Breast epithelium (tissue), 4 donors: ENCODE data around the gene CASKIN1. TPM values are rescaled to one million over a fixed set of nuclear protein-coding genes. Genes with fewer than 3 reads are reported as not detected.

Experiments used
- DNase-seq, 2 donors: peaks; one replicate each; pipeline ENCODE4 v3.0.0-alpha.2; 2019; ENCODE audit warnings: low spot score in 2 of 2
- H3K27ac ChIP-seq, 2 donors: fragments of 200-600 bp; sonication (generic) in 1 of 2; one replicate each; pipeline ENCODE4 v1.5.1; 2016 to 2019; ENCODE audit warnings: mild to moderate bottlenecking in 1 of 2
- H3K27me3 ChIP-seq, 2 donors: fragments of 200-600 bp; sonication (generic) in 1 of 2; one replicate each; pipeline versions ENCODE4 v1.5.1 to v1.6.0; 2017 to 2019; ENCODE audit warnings: control low read depth in 1 of 2, mild to moderate bottlenecking in 1 of 2
- H3K36me3 ChIP-seq: fragments of 200-600 bp; one replicate; pipeline ENCODE4 v1.5.1; 2019
- H3K4me1 ChIP-seq, 2 donors: fragments of 200-600 bp; sonication (generic); one replicate each; pipeline ENCODE4 v1.5.1; 2016 to 2019; ENCODE audit warnings: control low read depth in 1 of 2
- H3K4me3 ChIP-seq, 3 donors: fragments of 200-600 bp; sonication (generic); 1 replicate in 2 of 3; 2 replicates in 1 of 3; pipeline ENCODE4 v1.5.1; 2016 to 2019; ENCODE audit warnings: mild to moderate bottlenecking in 3 of 3, moderate library complexity in 2 of 3
- H3K9me3 ChIP-seq, 2 donors: fragments of 200-600 bp; sonication (generic) in 1 of 2; one replicate each; pipeline ENCODE4 v1.5.1; 2016 to 2019; ENCODE audit warnings: control low read depth in 1 of 2
- CTCF ChIP-seq, 3 donors: fragments of 450-650 bp; IDR thresholded peaks; one replicate each; pipeline ENCODE4 v1.5.1; 2016 to 2017; ENCODE audit warnings: antibody characterized with exemption in 3 of 3, mild to moderate bottlenecking in 3 of 3, moderate library complexity in 3 of 3
- POLR2A ChIP-seq: fragments of 450-650 bp; IDR thresholded peaks from one replicate; pipeline ENCODE4 v1.6.1; 2016; ENCODE audit warnings: antibody characterized with exemption, mild to moderate bottlenecking, moderate library complexity
- POLR2AphosphoS5 ChIP-seq, 3 donors: sonication (generic); formaldehyde crosslinking; IDR thresholded peaks; one replicate each; pipeline ENCODE4 v1.6.1; 2017; ENCODE audit warnings: antibody characterized with exemption in 3 of 3
- intact Hi-C: fragments of 100-400 bp; cut with DNase I; formaldehyde crosslinking; loops from one replicate; pipeline ENCODE4 v1.15.1; 2023; ENCODE audit warnings: low total_unique reads
- total RNA-seq, 3 donors: library from RNA; depleted of rRNA; stranded (reverse); fragments of >200 nt; gene quantifications; one replicate each; pipeline ENCODE4 v1.1.0, GENCODE V29; 2016

CASKIN1 gene
- total RNA-seq, 3 donors from 2014 or later = 0.33 to 0.44 TPM; not detected in 1

DNA sequence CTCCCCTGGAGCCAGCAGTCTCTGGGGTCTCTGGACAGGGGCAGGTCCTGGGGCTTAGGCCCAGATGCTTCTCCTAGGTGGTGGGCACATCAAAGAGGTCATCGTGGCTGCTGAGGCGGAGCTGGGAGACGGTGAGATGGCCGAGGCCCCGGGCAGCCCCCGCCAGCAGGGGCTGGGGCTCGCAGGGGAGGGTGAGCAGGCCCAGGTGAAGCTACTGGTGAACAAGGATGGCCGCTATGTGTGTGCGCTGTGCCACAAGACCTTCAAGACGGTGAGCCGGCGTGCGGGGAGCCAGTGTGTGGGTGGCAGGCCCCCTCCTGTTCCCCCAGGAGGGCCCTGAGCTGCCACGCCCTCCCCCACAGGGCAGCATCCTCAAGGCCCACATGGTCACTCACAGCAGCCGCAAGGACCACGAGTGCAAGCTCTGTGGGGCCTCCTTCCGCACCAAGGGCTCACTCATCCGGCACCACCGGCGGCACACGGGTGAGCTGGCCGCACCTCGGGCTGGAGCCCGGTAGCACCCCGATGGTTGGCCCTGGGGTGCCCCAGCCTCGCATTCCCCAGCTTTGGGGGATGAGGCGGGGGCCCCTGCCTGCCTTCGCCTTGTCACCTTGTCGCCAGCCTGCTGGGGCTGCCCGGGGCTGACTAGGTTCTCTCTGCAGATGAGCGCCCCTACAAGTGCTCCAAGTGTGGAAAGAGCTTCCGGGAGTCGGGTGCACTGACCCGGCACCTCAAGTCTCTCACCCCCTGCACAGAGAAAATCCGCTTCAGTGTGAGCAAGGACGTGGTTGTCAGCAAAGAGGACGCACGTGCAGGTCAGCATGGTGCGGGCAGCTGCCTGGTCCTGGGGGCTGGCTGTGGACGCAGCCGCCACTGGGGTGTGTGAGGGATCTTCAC lies 35.9 kb upstream of the CASKIN1 start:
- no peak overlapping the region for H3K27ac ChIP-seq
- no peaks in the 10 kb centered on the region for H3K9me3 ChIP-seq
- intact Hi-C loops = no loop called here
- peaks cover 24% of the 10 kb centered on the region for H3K36me3 ChIP-seq
- H3K4me3 ChIP-seq = no peak overlapping the region
- no peak for DNase-seq
- H3K27me3 ChIP-seq = no peaks in the 10 kb centered on the region
- peaks cover 6 to 14% of the 10 kb centered on the region in 2 donors for H3K4me1 ChIP-seq
- no peak for TF ChIP-seq POLR2A
- TF ChIP-seq POLR2AphosphoS5 (IDR thresholded peaks at IDR 0.05) = no peak
- TF ChIP-seq CTCF (IDR thresholded peaks at IDR 0.05) = no peak

DNA sequence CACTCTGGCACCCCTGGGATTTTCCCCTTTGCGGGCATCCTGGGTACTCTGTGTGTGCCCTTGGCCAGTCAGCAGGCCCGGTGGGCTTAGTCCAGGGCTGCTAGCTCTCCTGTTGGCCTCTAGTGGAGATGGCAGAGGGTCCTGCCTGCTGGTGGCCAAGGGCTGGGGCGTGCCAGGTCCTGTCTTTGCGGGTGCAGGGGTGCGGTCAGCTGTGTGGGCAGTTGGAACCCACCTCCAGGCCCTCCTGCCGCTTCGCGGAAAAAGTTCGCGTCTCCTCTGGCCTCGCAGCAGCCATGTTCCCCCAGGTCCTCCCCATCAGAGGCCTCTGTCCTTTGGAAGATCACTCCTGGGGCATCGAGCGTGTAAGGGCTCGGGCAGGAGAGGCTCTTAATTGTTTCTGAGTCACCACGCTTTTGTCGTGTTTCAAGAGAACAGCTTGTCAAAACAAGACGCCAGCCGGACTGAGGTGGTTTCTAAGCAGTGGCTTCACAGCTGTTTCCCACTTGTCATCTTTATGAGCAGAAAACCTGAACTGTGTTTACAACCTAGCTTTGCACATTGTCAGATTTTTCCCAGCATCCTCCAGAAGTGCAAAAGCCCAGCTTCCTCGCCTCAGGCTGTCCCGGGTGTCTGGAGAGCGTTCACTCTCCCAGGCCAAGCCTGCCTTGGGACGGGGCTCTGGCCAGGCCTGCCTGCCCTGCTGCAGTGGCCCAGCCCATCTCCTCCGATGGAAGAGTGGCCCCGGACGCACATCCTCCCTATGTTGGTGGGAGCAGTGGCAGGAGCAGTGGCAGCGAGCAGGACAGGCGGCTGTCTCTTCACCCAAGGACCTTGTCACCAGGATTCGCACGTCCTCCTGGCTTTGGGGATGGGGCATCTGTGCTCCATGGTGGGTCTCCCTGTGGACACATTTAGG lies 34.9 kb upstream of the CASKIN1 start:
- DNase-seq = no peak
- Histone ChIP-seq H3K9me3 (no peaks in the 10 kb centered on the region), H3K27ac (no peak overlapping the region), H3K4me1 (peaks cover 4 to 10% of the 10 kb centered on the region in 2 donors), H3K27me3 (no peaks in the 10 kb centered on the region), H3K36me3 (peaks cover 24% of the 10 kb centered on the region), H3K4me3 (no peak overlapping the region)
- TF ChIP-seq POLR2AphosphoS5 (IDR thresholded peaks at IDR 0.05) = no peak
- no peak for TF ChIP-seq POLR2A
- no peak for TF ChIP-seq CTCF (IDR thresholded peaks at IDR 0.05)
- intact Hi-C loops = no loop called here

DNA sequence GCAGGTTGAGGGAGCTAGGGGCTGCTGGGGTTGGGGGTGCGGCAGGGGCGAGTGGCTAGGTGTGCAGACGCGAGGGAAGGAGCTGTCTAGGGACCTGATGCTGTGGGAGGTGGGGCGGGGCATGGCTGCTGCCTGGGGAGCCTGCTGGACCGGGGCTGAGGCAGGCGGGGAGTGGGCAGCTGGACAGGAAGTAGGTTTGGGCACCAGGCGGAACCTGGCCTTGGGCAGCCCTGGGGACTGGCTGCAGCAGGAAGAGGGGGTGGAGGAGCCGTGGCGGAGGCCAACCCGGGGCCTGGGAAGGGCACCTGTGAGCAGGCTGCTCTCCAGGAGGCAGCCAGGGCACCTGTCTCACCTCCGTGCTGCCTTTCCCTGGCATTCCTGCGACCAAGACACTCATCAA lies 34.0 kb upstream of the CASKIN1 start:
- no peaks in the 10 kb centered on the region for H3K9me3 ChIP-seq
- no peak for DNase-seq
- H3K27me3 ChIP-seq = no peaks in the 10 kb centered on the region
- H3K4me1 ChIP-seq = peaks cover 4 to 5% of the 10 kb centered on the region in 2 donors
- TF ChIP-seq POLR2AphosphoS5 (IDR thresholded peaks at IDR 0.05) (no peak), POLR2A (no peak), CTCF (IDR thresholded peaks at IDR 0.05) (no peak)
- H3K27ac ChIP-seq = no peak overlapping the region
- peaks cover 24% of the 10 kb centered on the region for H3K36me3 ChIP-seq
- H3K4me3 ChIP-seq = no peak overlapping the region
- intact Hi-C loops = no loop called here

DNA sequence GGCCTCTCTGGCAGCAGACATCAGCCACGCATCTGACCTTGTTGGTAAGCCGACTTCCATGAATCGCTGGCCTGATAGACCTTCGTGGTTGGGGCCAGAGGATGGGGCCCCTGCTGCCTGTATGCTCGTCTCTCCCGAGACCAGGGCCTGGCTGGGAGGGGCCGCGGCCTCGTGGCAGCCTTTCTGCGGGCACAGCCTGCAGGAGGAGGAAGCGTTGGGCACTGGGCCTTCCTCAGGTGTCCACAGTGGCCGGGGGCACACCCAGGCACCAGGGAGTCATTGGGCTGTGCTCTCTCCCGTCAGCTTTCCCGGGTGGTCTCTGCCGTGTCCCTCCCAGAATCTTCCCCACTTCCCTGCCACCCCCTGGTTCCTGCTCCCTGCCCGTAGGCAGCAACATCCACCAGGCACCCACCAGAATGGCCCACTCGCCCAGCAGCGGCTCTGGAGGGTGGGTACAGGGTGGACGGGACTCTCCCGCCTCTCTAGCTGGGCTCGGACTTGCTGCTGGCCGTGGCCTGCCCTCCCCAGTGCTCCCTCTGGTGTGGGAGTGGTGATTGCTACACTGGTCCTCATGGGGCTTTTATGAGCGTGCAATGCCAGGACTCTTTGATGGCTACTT lies 33.3 kb upstream of the CASKIN1 start:
- no peaks in the 10 kb centered on the region for H3K9me3 ChIP-seq
- H3K4me1 ChIP-seq = peaks cover 4 to 5% of the 10 kb centered on the region in 2 donors
- TF ChIP-seq POLR2A = no peak
- H3K27me3 ChIP-seq = no peaks in the 10 kb centered on the region
- peaks cover 24% of the 10 kb centered on the region for H3K36me3 ChIP-seq
- H3K27ac ChIP-seq = no peak overlapping the region
- no peak overlapping the region for H3K4me3 ChIP-seq
- intact Hi-C loops = no loop called here
- DNase-seq = no peak

GRCh38 chr16:2229091-2229490 lies 32.7 kb upstream of the CASKIN1 start:
- intact Hi-C loops = no loop called here
- no peak for DNase-seq
- H3K9me3 ChIP-seq = no peaks in the 10 kb centered on the region
- TF ChIP-seq POLR2A (no peak), CTCF (IDR thresholded peaks at IDR 0.05) (no peak), POLR2AphosphoS5 (IDR thresholded peaks at IDR 0.05) (no peak)
- no peak overlapping the region for H3K4me3 ChIP-seq
- no peaks in the 10 kb centered on the region for H3K27me3 ChIP-seq
- no peak overlapping the region for H3K27ac ChIP-seq
- peaks cover 4 to 11% of the 10 kb centered on the region in 2 donors for H3K4me1 ChIP-seq
- peaks cover 23% of the 10 kb centered on the region for H3K36me3 ChIP-seq
